Islet precursor cell (in vitro differentiated cells): ENCODE data around the gene GDPD3.
A peak's percentile ranks its signal among the peaks of the same experiment; 100 is the strongest.
"Not testable (repeated sequence)": the region's sequence is repeated elsewhere in the genome, so short reads cannot be mapped to it uniquely, and the experiment has no call there.

Experiments
- DNase-seq: peaks from one replicate; pipeline ENCODE4 v3.0.0-alpha.2; 2018

Gene GDPD3

GRCh38 chr16:30113031-30113710 lies at the start of gene GDPD3:
TSS of gene GDPD3 (minus strand) at chr16:30113537. CDS start at chr16:30113478, 59 bp downstream.
- peak; percentile 77 for DNase-seq

GRCh38 chr16:30157214-30157613 lies 43.9 kb upstream of the GDPD3 start:
- no peak for DNase-seq

GRCh38 chr16:30155188-30155587 lies 41.9 kb upstream of the GDPD3 start:
- no peak for DNase-seq

- DNase-seq = no peak
Observed at GRCh38 chr16:30152517-30152916, 39.2 kb upstream of the GDPD3 start.

- no peak for DNase-seq
Observed at GRCh38 chr16:30151091-30151490, 37.8 kb upstream of the GDPD3 start.

- no peak for DNase-seq
Observed at GRCh38 chr16:30149250-30149930, 36.1 kb upstream of the GDPD3 start.

- DNase-seq = no peak
Observed at GRCh38 chr16:30147843-30148510, 34.6 kb upstream of the GDPD3 start.

- no peak for DNase-seq
Observed at GRCh38 chr16:30145657-30146056, 32.3 kb upstream of the GDPD3 start.

GRCh38 chr16:30144917-30145316 lies 31.6 kb upstream of the GDPD3 start:
- DNase-seq = no peak

GRCh38 chr16:30144017-30144416 lies 30.7 kb upstream of the GDPD3 start:
- DNase-seq = no peak

GRCh38 chr16:30143347-30143702 lies 30.0 kb upstream of the GDPD3 start:
- DNase-seq = no peak

GRCh38 chr16:30142672-30143346 lies 29.5 kb upstream of the GDPD3 start:
- DNase-seq = peak; percentile 59

GRCh38 chr16:30141750-30142149 lies 28.4 kb upstream of the GDPD3 start:
- DNase-seq = no peak

GRCh38 chr16:30139583-30140481 lies 26.5 kb upstream of the GDPD3 start:
- DNase-seq = no peak

GRCh38 chr16:30137897-30138296 lies 24.6 kb upstream of the GDPD3 start:
- DNase-seq = no peak

- DNase-seq = no peak
Observed at GRCh38 chr16:30136971-30137605, 23.8 kb upstream of the GDPD3 start.

- no peak for DNase-seq
Observed at GRCh38 chr16:30132591-30132990, 19.3 kb upstream of the GDPD3 start.

- DNase-seq = no peak
Observed at GRCh38 chr16:30131869-30132475, 18.6 kb upstream of the GDPD3 start.

GRCh38 chr16:30127993-30128392 lies 14.7 kb upstream of the GDPD3 start:
- DNase-seq = no peak

GRCh38 chr16:30125690-30126089 lies 12.4 kb upstream of the GDPD3 start:
- not testable (repeated sequence) for DNase-seq

- DNase-seq = no peak
Observed at GRCh38 chr16:30124985-30125379, 11.6 kb upstream of the GDPD3 start.
